ENCODE results near the gene NMT1. TPM values are rescaled to one million over a fixed set of nuclear protein-coding genes. Genes with fewer than 3 reads are reported as not detected.

Gene NMT1
- total RNA-seq, 1 experiment from 2014 or later, result 117 TPM

- ATAC-seq (peak; percentile 72), DNase-seq (peak; percentile 100)
- CTCF ChIA-PET, result interaction anchor here (0.6 to 5.3 kb wide), 11 partner anchors 10 to 163 kb away, joined by 3 to 153 read pairs (median 6); partner anchors contain the start of genes ACBD4 and HEXIM2
- H3K9me2 ChIP-seq (replicated peaks; ENCODE audit: low read length), result no peaks in the 10 kb centered on the region
- peaks cover 8% of the 10 kb centered on the region for H3F3A ChIP-seq (ENCODE audit: low read length, unreplicated experiment)
- H3K4me3 ChIP-seq (ENCODE audit: low read length), result peak within 1 kb of the TSS; percentile 91
- TF ChIP-seq EZH2phosphoT487 (IDR thresholded peaks at IDR 0.05; ENCODE audit: borderline replicate concordance, low read length) (no peak), EZH2 (IDR thresholded peaks at IDR 0.05; ENCODE audit: low read length, unreplicated experiment) (no peak), CTCF (conservative IDR thresholded peaks at IDR 0.05; ENCODE audit: low read depth, low read length) (no peak)
- peaks cover 57% of the 10 kb centered on the region for H3K79me2 ChIP-seq (ENCODE audit: low read length)
- H2AFZ ChIP-seq (ENCODE audit: low read length), result peak within 1 kb of the TSS; percentile 92
- H3K36me3 ChIP-seq (ENCODE audit: low read depth, low read length), result 0 out of 2 replicates have a peak, but pooled peaks cover 4% of the 10 kb centered on the region
- peak within 1 kb of the TSS; percentile 95 for H3K9ac ChIP-seq (ENCODE audit: low read length)
- POLR2A ChIA-PET (ENCODE audit: unreplicated experiment), result interaction anchor here (0.5 to 4.2 kb wide), 20 partner anchors 10 to 441 kb away, joined by 3 to 77 read pairs (median 10); partner anchors contain the start of genes ACBD4, HEXIM2 and MAP3K14
- H3K4me2 ChIP-seq (ENCODE audit: low read length), result peak within 1 kb of the TSS; percentile 92
- intact Hi-C loops (cut with micrococcal nuclease), result loop anchor here (1.0 kb wide), 3 partner anchors 13 to 50 kb away; partner anchors contain the start of genes ACBD4 and HEXIM2
- BruUV-seq (replicated peaks), result TSS peak; percentile 73
- H3K4me1 ChIP-seq (ENCODE audit: insufficient read depth, low read length), result peaks cover 27% of the 10 kb centered on the region
- H3K9me3 ChIP-seq (ENCODE audit: low read length), result no peaks in the 10 kb centered on the region
- H3K27me3 ChIP-seq (ENCODE audit: low read length), result no peaks in the 10 kb centered on the region
- peak within 1 kb of the TSS; percentile 90 for H3K27ac ChIP-seq (ENCODE audit: low read length)
- H4K20me1 ChIP-seq (ENCODE audit: low read length), result peaks cover 34% of the 10 kb centered on the region
Observed at GRCh38 chr17:45148183-45149036, 87.3 kb downstream of the NMT1 start, which contains the start of gene HEXIM1. TSS of gene HEXIM1 (plus strand) at chr17:45148475. CDS start at chr17:45149191, 716 bp downstream.

- H3K4me2 ChIP-seq (ENCODE audit: low read length), result peak overlapping the region; percentile 92
- H3K9me3 ChIP-seq (ENCODE audit: low read length), result no peaks in the 10 kb centered on the region
- H3K4me3 ChIP-seq (ENCODE audit: low read length), result peak overlapping the region; percentile 91
- H3F3A ChIP-seq (ENCODE audit: low read length, unreplicated experiment), result peaks cover 8% of the 10 kb centered on the region
- H3K27ac ChIP-seq (ENCODE audit: low read length), result peak overlapping the region; percentile 3; the same call in 1 of the 2 replicates
- no peak overlapping the region for H2AFZ ChIP-seq (ENCODE audit: low read length)
- peak; percentile 35 for ATAC-seq
- H3K9ac ChIP-seq (ENCODE audit: low read length), result peak overlapping the region; percentile 76
- H3K4me1 ChIP-seq (ENCODE audit: insufficient read depth, low read length), result peaks cover 27% of the 10 kb centered on the region
- BruUV-seq (replicated peaks), result TSS peak; percentile 4
- peak; percentile 91 for DNase-seq
- no peaks in the 10 kb centered on the region for H3K9me2 ChIP-seq (replicated peaks; ENCODE audit: low read length)
- peaks cover 58% of the 10 kb centered on the region for H3K79me2 ChIP-seq (ENCODE audit: low read length)
- H3K36me3 ChIP-seq (ENCODE audit: low read depth, low read length), result 0 out of 2 replicates have a peak, but pooled peaks cover 4% of the 10 kb centered on the region
- peaks cover 34% of the 10 kb centered on the region for H4K20me1 ChIP-seq (ENCODE audit: low read length)
- intact Hi-C loops (cut with micrococcal nuclease), result no loop called here
- H3K27me3 ChIP-seq (ENCODE audit: low read length), result no peaks in the 10 kb centered on the region
- ChIA-PET POLR2A (ENCODE audit: unreplicated experiment) (interaction anchor here (0.6 to 4.2 kb wide), 19 partner anchors 9 to 326 kb away, joined by 3 to 77 read pairs (median 10); partner anchors contain the start of genes ACBD4, HEXIM2, MAP3K14 and NMT1), CTCF (interaction anchor here (0.5 to 5.3 kb wide), 14 partner anchors 9 to 276 kb away, joined by 3 to 153 read pairs (median 4); partner anchors contain the start of genes ACBD4, C1QL1 and HEXIM2)
- TF ChIP-seq CTCF (conservative IDR thresholded peaks at IDR 0.05; ENCODE audit: low read depth, low read length), result peak; percentile 96
- TF ChIP-seq EZH2phosphoT487 (IDR thresholded peaks at IDR 0.05; ENCODE audit: borderline replicate concordance, low read length), result no peak
Observed at GRCh38 chr17:45149037-45149668, 88.0 kb downstream of the NMT1 start.

All from PC-3 (cell line).